Fibroblast of skin of right quadriceps (primary cell): ENCODE data around the gene KRTAP20-1.

Experiments
- DNase-seq: peaks from one replicate; pipeline ENCODE4 v3.0.0-alpha.2; 2013

KRTAP20-1 gene, protein sequence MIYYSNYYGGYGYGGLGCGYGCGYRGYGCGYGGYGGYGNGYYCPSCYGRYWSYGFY

DNA sequence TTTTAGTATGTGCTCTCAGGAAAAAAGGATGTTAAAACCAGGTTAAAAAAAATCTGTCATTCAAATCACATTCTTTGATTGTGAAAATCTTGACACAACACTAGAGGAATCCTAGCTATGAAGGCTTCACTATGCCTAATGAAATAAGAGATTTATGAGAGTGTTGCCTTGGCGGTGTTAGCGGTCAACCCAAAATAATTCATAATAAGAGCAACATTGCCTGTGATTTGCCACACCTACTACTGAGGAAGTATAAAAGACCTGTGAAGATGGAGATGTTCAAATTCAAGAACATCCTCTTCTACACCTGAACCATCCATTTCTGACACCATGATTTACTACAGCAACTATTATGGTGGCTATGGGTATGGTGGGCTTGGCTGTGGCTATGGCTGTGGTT is at the start of gene KRTAP20-1:
TSS of gene KRTAP20-1 (plus strand) at position 301 of the 400 bp plus-strand sequence. CDS start at position 331, 30 bp downstream.
- DNase-seq: no peak

GRCh38 chr21:30567617-30568016 is 48.6 kb upstream of the KRTAP20-1 start:
- DNase-seq: no peak

DNA sequence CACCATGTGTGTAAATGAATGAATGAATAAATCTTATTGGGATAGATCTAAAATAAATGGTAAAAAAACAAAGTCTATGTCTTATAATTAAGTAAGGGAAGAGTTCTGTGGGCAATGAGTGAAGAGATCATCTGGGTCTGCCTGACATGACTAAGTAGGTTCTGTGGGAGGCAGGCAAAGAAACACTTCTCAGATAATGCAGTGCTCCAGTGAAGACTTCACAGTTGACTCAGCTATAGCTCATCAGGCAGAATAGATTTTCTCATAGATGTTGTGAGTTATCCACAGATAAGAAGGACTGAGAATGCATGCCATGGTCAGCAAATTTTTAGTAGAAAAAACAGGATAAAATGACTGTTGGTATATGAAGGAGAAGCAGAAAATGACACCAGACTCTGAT is 38.5 kb upstream of the KRTAP20-1 start:
- no peak for DNase-seq

DNA sequence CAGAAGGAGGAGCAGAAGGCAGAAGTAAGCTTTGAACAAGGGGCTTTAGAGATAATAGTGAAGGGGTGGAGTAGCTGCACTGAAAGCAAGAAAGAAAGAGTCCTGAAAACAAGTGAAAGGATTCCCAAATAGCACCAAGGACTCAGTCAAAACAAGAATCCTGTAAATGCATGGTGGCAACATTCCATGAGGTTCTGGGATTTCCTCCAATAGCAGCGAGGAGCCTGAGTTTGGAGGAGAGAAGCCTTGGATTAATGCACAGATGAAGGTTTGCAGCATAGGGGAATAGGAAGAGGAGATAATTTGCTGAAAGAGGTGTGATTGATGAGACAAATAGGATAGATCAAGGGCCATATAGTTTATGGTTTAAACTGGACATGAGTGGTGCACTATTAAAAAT is 36.9 kb upstream of the KRTAP20-1 start:
- no peak for DNase-seq

- no peak for DNase-seq
Measured at GRCh38 chr21:30580132-30580531, 36.1 kb upstream of the KRTAP20-1 start.

- no peak for DNase-seq
Measured at GRCh38 chr21:30582870-30583269, 33.4 kb upstream of the KRTAP20-1 start.

- no peak for DNase-seq
Measured at GRCh38 chr21:30590297-30590696, 25.9 kb upstream of the KRTAP20-1 start, which contains the start of gene KRTAP22-2. Gene KRTAP22-2, minus strand, starts transcription at chr21:30590397.

DNA sequence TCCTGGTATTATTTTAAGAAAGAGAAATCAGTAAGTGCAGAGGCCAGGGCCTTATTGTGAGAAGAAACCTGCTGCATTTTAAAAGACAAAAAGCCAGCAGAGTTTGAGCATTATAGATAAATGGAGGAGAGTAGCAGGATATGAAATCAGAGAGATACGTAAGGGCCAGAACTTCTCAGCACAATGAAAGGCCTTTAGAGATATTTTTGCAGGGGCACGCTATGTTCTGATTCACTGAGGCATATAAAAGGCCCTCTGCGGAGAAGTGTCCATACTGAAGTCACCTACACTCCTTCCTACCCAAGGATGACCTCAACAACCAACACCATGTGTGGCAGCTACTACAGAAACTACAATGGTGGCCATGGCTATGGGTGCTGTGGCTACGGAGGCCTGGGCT is 24.1 kb upstream of the KRTAP20-1 start, which contains the start of gene KRTAP6-3:
TSS of gene KRTAP6-3 (plus strand) at position 301 of the 400 bp plus-strand sequence. CDS start at position 307, 6 bp downstream.
- DNase-seq: no peak

DNA sequence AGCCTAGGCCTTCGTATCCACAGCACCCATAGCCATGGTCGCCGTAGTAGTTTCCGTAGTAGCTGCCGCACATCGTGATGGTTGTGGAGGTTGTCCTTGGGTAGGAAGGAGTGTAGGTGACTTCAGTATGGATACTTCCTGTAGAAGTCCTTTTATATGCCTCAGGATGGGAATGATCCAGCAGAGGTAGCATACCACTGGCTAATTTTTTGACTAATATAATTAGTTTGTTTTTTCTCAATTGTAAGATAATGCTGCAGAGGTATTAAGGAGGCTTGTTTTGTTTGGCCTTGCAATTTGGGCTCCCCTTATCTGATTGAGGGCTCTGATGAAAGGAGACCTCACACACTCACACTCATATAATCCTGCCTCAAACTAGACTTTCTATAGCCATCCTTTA is 17.4 kb upstream of the KRTAP20-1 start, which contains the start of gene KRTAP6-2:
TSS of gene KRTAP6-2 (minus strand) at position 101 of the 400 bp plus-strand sequence. CDS start at position 73, 28 bp downstream.
- no peak for DNase-seq

DNA sequence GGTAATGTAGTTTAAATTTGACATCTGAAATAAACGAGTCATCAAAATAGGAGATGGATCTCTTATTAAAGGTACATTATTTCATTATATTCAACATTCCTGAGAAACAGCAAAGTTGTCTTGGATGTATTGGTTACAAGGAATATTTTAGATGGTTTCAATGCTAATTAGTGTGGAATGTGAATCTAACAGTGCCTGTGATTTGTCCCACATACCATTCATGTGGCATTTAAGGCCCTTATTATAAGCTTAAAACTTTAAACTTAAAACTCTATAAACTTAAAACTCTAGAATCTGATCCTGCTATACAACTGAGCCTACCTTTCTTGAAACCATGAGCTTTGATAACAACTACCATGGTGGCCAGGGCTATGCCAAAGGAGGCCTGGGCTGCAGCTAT is 15.4 kb upstream of the KRTAP20-1 start, which contains the start of gene KRTAP22-1:
TSS of gene KRTAP22-1 (plus strand) at position 301 of the 400 bp plus-strand sequence.
- no peak for DNase-seq

DNA sequence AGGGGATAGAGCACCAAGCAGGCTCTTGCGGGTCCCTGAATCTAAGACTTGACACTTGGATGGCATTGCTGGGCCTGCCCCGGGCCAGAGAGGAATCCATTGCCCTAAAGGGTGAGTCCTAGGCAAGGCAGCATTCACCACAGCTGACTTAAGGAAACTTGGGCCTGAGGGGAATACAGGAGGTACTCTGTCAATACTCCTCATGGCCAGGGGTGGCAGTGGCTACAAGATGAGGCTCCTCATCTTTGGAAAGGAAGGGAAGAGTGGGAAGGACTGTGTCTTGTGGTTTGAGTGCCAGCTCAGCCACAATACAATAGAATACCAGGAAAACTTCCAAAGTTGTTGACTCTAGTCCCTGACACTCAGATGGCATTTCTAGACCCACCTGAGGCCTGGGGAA is 10.3 kb upstream of the KRTAP20-1 start:
- DNase-seq: no peak

DNA sequence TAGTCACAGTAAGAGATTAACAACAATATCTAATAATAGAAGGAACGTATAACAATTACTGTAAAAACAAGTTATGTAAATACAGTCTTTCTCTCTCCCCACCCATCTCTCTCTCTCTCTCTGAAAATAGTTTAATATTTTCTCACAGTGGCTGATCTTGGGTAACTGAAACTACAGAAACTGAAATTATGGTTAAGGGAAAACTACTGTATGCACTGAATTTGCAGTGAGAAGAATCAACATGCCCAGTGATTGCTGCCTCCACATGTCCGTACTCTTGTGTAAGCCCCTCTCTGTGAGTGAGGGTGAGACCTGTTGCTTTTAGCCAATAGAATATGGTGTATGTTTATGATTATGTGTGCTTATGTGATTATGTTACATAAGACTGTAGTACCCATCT is 4.1 kb upstream of the KRTAP20-1 start:
- DNase-seq: no peak

DNA sequence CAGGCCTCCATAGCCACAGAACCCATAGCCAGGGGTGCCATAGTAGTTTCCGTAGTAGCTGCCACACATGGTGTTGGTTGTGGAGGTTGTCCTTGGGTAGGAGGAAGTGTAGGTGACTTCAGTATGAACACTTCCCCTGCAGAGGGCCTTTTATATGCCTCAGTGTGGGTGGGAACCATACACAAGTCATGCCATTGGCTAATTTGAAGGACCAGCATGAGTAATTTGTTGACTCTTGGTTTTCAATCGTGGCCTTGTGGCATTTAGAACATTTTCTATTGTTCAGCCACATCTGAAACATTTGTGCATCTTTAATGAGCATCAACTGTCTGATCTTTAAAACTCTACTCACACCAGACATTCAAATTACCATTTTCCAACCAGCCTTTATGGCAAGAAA is 2.4 kb upstream of the KRTAP20-1 start, which contains the start of gene KRTAP6-1:
TSS of gene KRTAP6-1 (minus strand) at position 95 of the 400 bp plus-strand sequence. CDS start at position 69, 26 bp downstream.
- DNase-seq: no peak

DNA sequence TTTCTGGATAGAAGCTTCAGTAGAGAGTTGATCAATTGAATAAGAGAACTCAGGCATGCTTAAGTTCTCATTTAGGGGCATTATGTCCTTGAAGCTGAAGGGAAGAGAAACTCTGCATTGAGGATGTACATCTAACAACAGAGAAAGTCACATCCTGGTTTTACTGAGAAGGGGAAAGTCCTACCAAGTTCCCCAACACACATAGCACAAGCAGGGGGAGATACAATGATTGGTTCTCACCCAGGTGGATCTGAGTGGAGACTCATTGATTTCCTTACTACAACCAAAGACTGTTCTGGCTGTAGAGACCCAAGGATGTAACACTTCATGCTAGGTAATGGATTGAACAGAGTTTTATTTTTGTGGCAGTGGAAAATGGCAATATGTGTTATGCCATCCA is 1.0 kb upstream of the KRTAP20-1 start:
- DNase-seq: no peak

DNA sequence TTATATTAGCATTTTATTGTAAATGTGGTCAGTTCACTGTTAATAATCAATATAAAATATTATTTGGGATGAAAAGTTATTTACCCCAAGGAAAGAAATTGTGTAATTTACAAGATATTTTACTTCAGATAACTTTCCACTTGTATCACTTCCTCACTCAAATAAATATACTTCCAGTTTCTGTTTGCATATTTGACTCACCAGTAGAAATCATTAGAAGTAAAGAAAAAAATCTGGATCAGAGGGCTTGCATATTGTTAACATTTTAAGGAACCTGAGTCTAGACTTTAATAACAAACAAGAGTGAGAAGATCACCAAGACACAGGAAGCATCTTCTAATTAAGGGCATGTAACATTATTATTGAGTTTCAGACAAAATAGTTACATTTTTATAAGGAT is 3.9 kb downstream of the KRTAP20-1 start:
- DNase-seq: no peak

DNA sequence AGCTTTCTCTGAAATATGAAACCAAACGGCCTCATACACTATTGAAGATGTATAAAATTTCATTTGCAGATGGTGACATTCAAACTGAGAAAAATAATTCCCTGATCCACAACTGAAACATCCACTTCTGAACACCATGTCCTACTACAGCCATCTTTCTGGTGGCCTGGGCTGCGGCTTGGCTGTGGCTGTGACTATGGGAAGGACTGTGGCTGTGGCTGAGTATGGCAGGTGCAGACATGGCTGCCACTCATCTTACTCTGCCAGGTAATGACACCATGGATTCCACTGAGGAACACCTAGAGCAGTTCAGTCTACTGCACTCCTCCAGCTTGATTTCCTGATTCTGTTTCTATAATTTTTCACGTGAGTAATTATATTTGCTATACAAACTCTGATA is 4.3 kb downstream of the KRTAP20-1 start, which contains the start of gene KRTAP20-4:
TSS of gene KRTAP20-4 (plus strand) at position 106 of the 400 bp plus-strand sequence.
- DNase-seq: no peak

DNA sequence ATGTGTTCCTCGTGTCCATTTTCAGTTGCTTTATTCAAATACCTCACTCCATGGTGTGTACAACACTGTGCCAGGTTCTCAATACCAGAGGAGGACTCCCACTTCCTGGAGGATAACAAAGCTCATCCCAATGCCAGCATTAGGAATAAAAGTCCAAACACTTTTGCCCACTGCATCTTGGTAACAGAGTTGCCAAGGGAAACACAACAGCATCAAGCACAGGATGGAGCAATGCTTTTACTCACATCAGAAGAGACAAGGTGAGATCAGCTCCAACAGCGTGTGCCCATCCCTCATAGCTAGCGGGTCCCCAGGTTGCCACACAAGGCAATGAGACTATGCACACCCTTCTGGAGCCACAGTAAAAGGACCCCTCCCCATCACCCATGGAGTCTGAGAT is 7.1 kb downstream of the KRTAP20-1 start:
- no peak for DNase-seq

GRCh38 chr21:30625449-30626165 is 9.4 kb downstream of the KRTAP20-1 start:
- no peak for DNase-seq

- DNase-seq: no peak
Measured at GRCh38 chr21:30628109-30628508, 11.9 kb downstream of the KRTAP20-1 start.

GRCh38 chr21:30629200-30629599 is 13.0 kb downstream of the KRTAP20-1 start:
- no peak for DNase-seq

- no peak for DNase-seq
Measured at GRCh38 chr21:30634906-30635305, 18.7 kb downstream of the KRTAP20-1 start, which contains the start of gene KRTAP20-2. Gene KRTAP20-2, plus strand, starts transcription at chr21:30635206. Its CDS starts 58 bp downstream, at chr21:30635264.

GRCh38 chr21:30638686-30639085 is 22.5 kb downstream of the KRTAP20-1 start:
- no peak for DNase-seq

GRCh38 chr21:30642564-30642963 is 26.3 kb downstream of the KRTAP20-1 start, which contains the start of gene KRTAP20-3:
Gene KRTAP20-3, plus strand, starts transcription at chr21:30642864.
- DNase-seq: no peak

GRCh38 chr21:30646904-30647414 is 30.7 kb downstream of the KRTAP20-1 start:
- no peak for DNase-seq
